HG02884 (cell line): ENCODE data around the gene NR1D2.
"Not testable (repeated sequence)": the region's sequence is repeated elsewhere in the genome, so short reads cannot be mapped to it uniquely, and the experiment has no call there.

ENCODE experiments used
- ATAC-seq: cut with Tn5 transposase; IDR thresholded peaks from one replicate; pipeline ENCODE4 v1.9.1; 2021; ENCODE audit warnings: mild to moderate bottlenecking, moderate library complexity; ENCODE audit not compliant: unreplicated experiment

Gene NR1D2

GRCh38 chr3:23944861-23945662 lies at the start of gene NR1D2:
Gene NR1D2 (plus strand): TSS chr3:23945286. CDS start chr3:23945579, 293 bp downstream.
- peak; percentile 53 for ATAC-seq

DNA sequence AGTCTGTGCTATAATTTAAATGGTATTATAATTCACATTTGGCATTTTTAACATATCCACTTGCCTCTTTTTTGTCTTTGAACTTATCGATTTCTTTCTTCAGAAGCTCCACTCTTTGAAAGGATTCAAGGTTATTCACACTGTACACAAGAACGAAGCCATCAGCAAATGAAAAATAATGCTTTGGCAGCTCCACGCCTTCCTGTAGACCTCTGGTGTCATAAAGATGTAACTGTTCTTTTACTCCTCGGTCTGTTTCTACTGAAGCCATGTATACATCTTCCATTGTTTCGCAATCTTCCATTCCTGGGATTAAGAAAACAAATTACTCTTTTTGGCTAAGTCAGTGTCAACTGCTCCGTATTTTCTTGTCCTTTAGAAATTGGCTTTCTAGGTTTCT lies 44.3 kb upstream of the NR1D2 start:
- no peak for ATAC-seq

DNA sequence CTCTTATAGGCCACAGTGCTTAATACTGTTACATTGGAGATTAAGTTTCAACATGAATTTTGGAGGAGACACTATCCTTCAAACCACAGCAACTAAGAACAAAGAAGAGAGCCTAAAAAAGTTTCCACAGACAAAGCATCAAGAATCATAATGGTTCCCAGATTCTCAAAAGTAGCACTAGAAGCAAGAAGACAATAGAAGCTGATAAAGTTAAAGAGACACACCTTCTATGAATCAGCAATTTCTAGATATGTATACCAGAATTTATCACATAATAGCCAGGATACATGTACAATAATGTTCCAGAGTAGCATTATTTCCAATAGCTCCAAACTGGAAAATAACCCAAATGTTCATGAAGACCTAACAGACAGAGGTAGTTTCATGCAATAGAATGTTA lies 40.5 kb upstream of the NR1D2 start:
- no peak for ATAC-seq

- ATAC-seq, result no peak
Observed at GRCh38 chr3:23909341-23909740, 35.7 kb upstream of the NR1D2 start.

DNA sequence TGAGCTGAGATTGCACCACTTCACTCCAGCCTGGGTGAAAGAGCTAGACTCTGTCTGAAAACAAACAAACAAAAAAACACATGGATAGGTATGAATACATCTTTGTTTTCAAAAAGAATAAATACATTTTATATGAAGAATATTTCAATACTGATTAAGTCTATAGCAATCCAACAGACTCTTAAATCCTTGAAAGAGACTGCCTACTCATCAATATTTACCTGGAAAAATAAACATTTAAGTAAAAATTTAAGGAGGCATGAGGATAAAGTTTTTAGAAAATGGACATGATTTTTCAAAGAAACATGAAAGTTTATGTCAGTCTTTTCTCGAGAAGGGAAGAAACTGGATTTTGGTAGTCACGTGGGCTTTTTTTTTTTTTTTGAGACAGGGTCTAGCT lies 33.7 kb upstream of the NR1D2 start:
- no peak for ATAC-seq

- ATAC-seq, result not testable (repeated sequence)
Observed at GRCh38 chr3:23912335-23912734, 32.8 kb upstream of the NR1D2 start.

DNA sequence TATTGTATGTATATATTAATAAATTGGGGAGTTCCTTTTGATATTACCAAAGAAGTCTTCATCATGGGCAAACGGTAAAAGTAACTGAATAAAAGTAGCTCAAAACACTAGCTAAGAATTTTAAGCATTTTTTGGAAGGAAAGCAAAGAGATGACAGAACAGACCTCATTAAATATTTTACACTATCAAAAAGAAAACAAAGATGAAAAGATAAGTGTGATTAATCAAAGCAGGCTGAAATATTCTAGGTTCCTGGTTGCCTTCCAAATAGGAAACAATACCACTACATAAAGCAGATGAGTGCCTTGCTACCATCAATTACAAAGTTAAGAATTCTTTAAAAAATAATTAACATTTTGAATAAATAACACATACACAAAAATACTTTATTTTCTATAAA lies 31.9 kb upstream of the NR1D2 start:
- no peak for ATAC-seq

DNA sequence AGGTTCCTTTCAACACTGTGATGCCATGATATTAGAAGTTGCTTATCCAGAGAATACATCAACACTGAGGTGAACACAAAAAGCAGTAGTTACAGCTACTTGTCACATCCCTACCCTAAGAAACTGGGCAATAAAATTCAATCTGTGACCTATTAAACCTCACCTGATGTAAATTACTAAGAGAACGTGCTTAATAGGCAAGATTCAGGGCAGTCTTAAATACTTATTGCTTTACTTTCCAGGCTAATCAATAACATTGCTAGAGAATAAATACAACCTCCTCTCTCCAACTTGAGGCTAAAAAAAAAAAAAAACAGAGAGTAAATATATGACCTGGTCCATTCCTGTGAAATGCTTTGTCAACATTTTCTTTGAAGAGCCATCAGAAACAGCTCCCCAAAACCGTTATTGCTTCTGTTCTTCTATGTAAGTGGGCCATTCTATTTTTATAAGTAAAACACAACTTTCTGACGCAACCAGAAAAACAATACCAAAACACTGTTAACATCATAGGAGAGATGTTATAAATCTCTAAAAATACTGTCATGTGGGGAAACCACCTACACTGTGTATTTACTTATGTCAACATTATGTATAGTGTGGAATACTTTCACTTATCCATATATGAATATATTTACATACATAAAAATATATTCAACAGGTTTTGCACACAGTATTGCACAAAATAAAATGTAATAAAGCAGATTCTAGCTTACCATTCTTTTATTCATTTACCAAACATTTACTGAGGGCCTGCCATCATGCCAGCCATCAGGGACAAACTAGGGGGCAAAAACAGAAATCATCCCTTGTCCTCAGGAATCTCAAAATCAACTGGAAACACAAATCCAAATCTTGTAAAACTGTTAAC lies 31.0 kb upstream of the NR1D2 start:
- no peak for ATAC-seq

GRCh38 chr3:23915537-23916108 lies 29.5 kb upstream of the NR1D2 start:
- ATAC-seq, result no peak

- peak; percentile 44 for ATAC-seq
Observed at GRCh38 chr3:23916152-23916885, 28.8 kb upstream of the NR1D2 start.

GRCh38 chr3:23916886-23917678 lies 28.0 kb upstream of the NR1D2 start, which contains the start of the genes NKIRAS1 and RPL15:
Gene NKIRAS1 (minus strand): TSS chr3:23916990. CDS start chr3:23910904, 6,086 bp downstream.
Gene RPL15 (plus strand): TSS chr3:23917132. CDS start chr3:23917860, 728 bp downstream.
- ATAC-seq, result peak; percentile 91

GRCh38 chr3:23917679-23918303 lies 27.3 kb upstream of the NR1D2 start:
- not testable (repeated sequence) for ATAC-seq

GRCh38 chr3:23918331-23918730 lies 26.8 kb upstream of the NR1D2 start:
- not testable (repeated sequence) for ATAC-seq

GRCh38 chr3:23919628-23920027 lies 25.5 kb upstream of the NR1D2 start:
- no peak for ATAC-seq

DNA sequence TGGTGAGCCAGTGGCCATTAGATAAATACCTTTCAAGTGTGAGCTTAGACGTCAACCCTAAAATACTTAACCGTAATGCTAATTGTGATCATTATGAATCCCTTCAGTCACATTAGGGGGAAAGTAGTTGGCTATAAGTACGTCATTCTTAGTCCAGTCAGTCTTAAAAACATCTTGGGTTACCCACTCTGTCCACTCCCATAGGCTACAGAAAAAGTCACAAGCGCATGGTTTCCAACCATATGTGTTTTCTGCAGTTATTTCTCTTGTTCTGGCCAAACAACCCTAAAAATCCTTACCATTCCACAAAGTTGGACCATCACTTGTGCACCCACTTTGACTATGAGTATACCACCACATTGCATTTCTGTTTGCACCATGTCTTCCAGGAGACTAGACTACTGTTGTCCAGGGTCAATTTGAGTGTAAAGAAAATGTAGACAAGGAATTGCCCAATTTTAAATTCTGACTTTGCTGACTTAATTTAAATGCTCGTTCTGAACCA lies 24.9 kb upstream of the NR1D2 start:
- ATAC-seq, result no peak

GRCh38 chr3:23921052-23921511 lies 24.0 kb upstream of the NR1D2 start:
- ATAC-seq, result no peak

DNA sequence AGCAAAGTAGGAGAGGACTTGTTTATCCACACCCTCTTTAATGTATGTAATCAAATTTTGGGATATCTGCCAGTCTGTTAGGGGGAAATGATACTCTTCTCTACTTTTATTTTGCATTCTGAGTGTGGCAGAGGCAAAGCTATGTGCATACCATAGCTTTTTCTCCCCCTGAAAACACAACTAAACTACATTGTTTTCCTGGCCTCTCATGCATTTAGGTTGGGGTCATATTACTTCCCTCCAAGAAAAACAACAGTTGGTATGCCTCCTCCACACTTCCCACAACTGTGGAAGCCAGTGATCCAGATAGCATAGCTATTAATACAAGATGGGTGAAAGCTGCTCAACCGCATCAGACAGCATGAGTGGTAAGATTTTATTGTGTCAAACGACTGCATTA lies 21.3 kb upstream of the NR1D2 start:
- no peak for ATAC-seq

DNA sequence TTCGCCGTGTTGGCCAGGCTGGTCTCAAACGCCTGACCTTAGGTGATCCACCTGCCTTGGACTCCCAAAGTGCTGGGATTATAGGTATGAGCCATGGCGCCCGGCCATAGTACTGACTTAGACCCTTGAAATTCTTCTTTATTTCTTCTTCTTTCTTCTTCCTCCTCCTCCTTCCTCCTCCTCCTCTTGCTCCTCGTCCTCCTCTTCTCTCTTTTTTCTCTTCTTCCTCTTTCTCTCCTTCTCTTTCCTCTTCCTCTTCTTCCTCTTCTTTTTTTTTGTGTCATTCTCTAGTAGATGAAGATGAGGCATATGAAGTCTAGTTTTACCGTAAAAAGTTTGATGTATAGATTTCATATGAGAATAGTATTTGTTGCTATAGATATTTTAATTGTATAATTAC lies 18.8 kb upstream of the NR1D2 start:
- ATAC-seq, result no peak

DNA sequence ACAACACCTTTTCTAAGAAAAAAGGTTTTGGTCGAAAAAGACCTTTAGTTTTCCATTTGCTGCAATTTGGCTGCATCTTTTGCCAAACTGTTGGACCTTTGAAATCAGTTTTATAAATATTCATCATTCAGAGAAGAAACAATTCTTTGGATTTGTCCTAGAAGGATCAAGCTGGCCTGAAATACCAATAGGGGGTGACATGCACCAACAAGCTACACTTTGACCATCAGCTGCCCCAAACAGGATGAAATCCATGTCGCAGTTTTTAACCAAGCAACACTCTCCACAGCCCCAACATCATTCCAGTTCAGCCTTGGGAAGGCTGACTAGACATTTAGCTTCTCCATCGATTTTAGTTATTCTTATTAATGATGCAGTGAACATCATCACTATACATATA lies 18.4 kb upstream of the NR1D2 start:
- no peak for ATAC-seq
